HL-60 (cell line): ENCODE data around the gene JADE2.
"Not testable (repeated sequence)": the region's sequence is repeated elsewhere in the genome, so short reads cannot be mapped to it uniquely, and the experiment has no call there.

Experiments used
- DNase-seq, 2 experiments: peaks; one replicate each; pipeline ENCODE4 v3.0.0-alpha.2; 2010 to 2020; ENCODE audit warnings: low read depth in 1 of 2, low spot score in 1 of 2
- H3K27ac ChIP-seq: fragments of 250-450 bp; sonication (Bioruptor Pico); replicated peaks from 2 replicates; pipeline ENCODE4 v1.5.1; 2020; ENCODE audit warnings: mild to moderate bottlenecking, moderate library complexity
- H3K27me3 ChIP-seq: fragments of 250-450 bp; sonication (Bioruptor Pico); 2 replicates; pipeline ENCODE4 v1.5.1; 2021; ENCODE audit warnings: mild to moderate bottlenecking, moderate library complexity; ENCODE audit not compliant: insufficient read depth, poor library complexity, severe bottlenecking
- H3K4me3 ChIP-seq: replicated peaks from 2 replicates; pipeline ENCODE4 v1.5.1; 2011; ENCODE audit warnings: mild to moderate bottlenecking, control low read depth, low read length; ENCODE audit not compliant: insufficient read depth
- GABPA ChIP-seq: IDR thresholded peaks from 2 replicates; pipeline ENCODE4 v1.6.1; 2012; ENCODE audit warnings: low read depth
- POLR2AphosphoS5 ChIP-seq: IDR thresholded peaks from 2 replicates; pipeline ENCODE4 v1.6.1; 2012; ENCODE audit warnings: low read depth
- SPI1 ChIP-seq: IDR thresholded peaks from 2 replicates; pipeline ENCODE4 v1.6.1; 2012; ENCODE audit warnings: low read depth, mild to moderate bottlenecking, borderline replicate concordance
- TF ChIP-seq, protein P1 (sequence below): IDR thresholded peaks from one replicate; pipeline ENCODE4 v1.5.1; 2011; ENCODE audit warnings: low read length, control low read depth, inconsistent platforms; ENCODE audit not compliant: insufficient read depth
- TF ChIP-seq, protein P2 (sequence below): IDR thresholded peaks from 2 replicates; pipeline ENCODE4 v1.6.1; 2012; ENCODE audit warnings: low read depth; ENCODE audit not compliant: insufficient replicate concordance

The JADE2 gene

DNA sequence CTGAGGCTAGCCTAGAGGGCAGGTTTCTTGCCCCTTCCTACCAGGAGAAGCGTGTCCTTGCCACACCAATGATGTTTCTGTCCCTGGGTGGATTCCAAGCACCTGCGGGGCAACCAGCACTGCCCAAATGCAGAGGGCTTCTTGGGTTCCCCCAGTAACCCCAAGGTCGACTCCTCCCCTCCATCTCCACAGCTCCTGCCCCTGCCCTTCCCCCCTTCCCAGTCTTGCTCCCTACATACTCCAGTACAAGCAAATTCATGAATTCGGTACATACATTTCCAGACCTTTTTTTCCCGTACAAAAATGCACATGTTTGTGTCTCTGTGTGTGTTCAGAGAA, 12.8 kb upstream of the JADE2 start:
- H3K27ac ChIP-seq: no peak overlapping the region
- no peak for DNase-seq
- TF ChIP-seq GABPA (no peak), POLR2AphosphoS5 (no peak), SPI1 (no peak)
- TF ChIP-seq, protein P1, sequence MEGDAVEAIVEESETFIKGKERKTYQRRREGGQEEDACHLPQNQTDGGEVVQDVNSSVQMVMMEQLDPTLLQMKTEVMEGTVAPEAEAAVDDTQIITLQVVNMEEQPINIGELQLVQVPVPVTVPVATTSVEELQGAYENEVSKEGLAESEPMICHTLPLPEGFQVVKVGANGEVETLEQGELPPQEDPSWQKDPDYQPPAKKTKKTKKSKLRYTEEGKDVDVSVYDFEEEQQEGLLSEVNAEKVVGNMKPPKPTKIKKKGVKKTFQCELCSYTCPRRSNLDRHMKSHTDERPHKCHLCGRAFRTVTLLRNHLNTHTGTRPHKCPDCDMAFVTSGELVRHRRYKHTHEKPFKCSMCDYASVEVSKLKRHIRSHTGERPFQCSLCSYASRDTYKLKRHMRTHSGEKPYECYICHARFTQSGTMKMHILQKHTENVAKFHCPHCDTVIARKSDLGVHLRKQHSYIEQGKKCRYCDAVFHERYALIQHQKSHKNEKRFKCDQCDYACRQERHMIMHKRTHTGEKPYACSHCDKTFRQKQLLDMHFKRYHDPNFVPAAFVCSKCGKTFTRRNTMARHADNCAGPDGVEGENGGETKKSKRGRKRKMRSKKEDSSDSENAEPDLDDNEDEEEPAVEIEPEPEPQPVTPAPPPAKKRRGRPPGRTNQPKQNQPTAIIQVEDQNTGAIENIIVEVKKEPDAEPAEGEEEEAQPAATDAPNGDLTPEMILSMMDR: no peak
- TF ChIP-seq, protein P2, sequence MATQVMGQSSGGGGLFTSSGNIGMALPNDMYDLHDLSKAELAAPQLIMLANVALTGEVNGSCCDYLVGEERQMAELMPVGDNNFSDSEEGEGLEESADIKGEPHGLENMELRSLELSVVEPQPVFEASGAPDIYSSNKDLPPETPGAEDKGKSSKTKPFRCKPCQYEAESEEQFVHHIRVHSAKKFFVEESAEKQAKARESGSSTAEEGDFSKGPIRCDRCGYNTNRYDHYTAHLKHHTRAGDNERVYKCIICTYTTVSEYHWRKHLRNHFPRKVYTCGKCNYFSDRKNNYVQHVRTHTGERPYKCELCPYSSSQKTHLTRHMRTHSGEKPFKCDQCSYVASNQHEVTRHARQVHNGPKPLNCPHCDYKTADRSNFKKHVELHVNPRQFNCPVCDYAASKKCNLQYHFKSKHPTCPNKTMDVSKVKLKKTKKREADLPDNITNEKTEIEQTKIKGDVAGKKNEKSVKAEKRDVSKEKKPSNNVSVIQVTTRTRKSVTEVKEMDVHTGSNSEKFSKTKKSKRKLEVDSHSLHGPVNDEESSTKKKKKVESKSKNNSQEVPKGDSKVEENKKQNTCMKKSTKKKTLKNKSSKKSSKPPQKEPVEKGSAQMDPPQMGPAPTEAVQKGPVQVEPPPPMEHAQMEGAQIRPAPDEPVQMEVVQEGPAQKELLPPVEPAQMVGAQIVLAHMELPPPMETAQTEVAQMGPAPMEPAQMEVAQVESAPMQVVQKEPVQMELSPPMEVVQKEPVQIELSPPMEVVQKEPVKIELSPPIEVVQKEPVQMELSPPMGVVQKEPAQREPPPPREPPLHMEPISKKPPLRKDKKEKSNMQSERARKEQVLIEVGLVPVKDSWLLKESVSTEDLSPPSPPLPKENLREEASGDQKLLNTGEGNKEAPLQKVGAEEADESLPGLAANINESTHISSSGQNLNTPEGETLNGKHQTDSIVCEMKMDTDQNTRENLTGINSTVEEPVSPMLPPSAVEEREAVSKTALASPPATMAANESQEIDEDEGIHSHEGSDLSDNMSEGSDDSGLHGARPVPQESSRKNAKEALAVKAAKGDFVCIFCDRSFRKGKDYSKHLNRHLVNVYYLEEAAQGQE: no peak
- H3K4me3 ChIP-seq: no peak overlapping the region
- no peaks in the 10 kb centered on the region for H3K27me3 ChIP-seq

DNA sequence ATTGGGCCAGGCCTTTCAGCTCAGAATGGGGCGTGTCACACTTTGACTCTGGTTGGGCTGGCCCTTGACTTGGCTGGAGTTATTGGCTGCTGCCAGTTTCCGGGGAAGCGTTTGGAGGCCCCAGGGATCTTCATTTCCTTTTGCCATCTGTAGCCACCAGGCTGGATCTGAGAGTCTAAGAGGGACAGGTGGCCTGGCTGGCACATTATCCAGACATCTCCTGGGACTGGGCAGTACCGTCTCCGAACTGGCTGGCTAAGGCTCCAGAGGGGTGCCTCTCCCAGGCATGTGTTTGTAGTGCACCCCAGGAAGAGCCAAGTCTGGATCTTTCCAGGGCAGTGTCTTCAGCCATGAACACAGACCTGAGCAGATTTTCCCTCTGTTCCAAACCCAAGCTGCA, 9.7 kb upstream of the JADE2 start:
- H3K27me3 ChIP-seq: no peaks in the 10 kb centered on the region
- TF ChIP-seq, protein P2: no peak
- TF ChIP-seq SPI1 (no peak), GABPA (no peak), POLR2AphosphoS5 (no peak)
- TF ChIP-seq, protein P1: no peak
- H3K27ac ChIP-seq: no peak overlapping the region
- no peak for DNase-seq
- H3K4me3 ChIP-seq: no peak overlapping the region

DNA sequence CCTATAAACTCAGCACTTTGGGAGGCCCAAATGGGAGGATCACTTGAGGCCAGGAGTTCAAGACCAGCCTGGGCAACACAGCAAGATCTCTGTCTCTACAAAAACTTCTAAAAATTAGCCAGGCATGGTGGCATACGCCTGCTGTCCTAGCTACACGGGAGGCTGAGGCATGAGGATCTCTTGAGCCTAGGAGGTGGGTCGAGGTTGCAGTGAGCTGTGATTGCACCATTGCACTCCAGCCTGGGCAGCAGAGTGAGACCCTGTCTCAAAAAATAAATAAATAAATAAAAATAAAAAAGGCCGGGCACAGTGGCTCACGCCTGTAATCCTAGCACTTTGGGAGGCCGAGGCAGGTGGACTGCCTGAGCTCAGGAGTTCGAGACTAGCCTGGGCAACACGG, 8.5 kb upstream of the JADE2 start:
- H3K27ac ChIP-seq, H3K27me3 ChIP-seq, DNase-seq, H3K4me3 ChIP-seq: not testable (repeated sequence)

DNA sequence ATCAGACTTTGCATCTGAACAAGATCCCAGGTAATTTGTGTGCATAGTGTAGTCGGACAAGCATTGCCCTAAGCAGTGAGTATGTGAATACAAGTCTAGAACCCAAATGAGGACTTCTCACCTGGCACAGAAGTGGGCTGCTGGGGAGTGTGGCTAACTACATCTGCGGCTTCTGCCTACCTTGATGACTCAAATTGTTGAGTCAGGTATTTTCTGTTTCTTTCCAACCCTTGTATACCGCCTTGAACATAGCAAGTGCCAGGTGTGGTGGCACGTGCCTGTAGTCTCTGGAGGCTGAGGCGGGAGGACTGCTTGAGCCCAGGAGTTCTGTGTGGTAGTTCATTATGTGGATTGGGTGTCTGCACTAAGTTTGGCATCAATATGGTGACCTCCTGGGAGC, 7.9 kb upstream of the JADE2 start:
- Histone ChIP-seq H3K27me3 (no peaks in the 10 kb centered on the region), H3K27ac (no peak overlapping the region), H3K4me3 (no peak overlapping the region)
- DNase-seq: no peak
- TF ChIP-seq, protein P2: no peak
- TF ChIP-seq, protein P1: no peak
- TF ChIP-seq GABPA (no peak), SPI1 (no peak)
